ENCODE results near the gene KYAT1.
"Not testable (repeated sequence)": the region's sequence is repeated elsewhere in the genome, so short reads cannot be mapped to it uniquely, and the experiment has no call there.

KYAT1 gene

DNA sequence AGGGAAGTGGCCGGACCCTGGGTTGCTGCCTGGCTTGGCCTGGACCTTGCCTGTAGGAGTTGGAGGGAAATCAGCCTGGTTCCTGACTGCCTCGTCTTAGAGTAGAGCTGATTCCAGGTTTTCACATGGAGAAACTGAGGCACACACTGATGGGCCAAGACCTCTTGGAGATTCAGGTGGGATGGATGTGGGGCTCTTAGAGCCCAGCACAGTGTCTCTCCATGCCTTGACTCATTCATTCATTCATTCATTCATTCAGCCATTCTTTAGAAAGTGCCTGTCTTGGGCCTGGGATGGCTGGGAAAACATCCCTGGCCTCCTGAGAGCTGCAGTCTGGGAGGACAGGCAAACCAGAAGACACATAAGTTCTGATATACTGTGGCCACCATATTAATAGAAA lies 2.4 kb upstream of the KYAT1 start:
- peak overlapping the region in 1 of 2 donors; percentile 44 for H3K4me3 ChIP-seq (ENCODE audit: low read length in 2 of 2)
- H3K9me3 ChIP-seq (ENCODE audit: control insufficient read depth in 2 of 2, low read length in 2 of 2): no peaks in the 10 kb centered on the region
- H3K27ac ChIP-seq (ENCODE audit: low read length): no peak overlapping the region
- H3K9ac ChIP-seq (ENCODE audit: low read length in 2 of 2): no peak overlapping the region
- peaks cover 18% of the 10 kb centered on the region in 2 donors for H3K36me3 ChIP-seq (ENCODE audit: control insufficient read depth in 2 of 2, insufficient read depth in 2 of 2, low read length in 2 of 2)
- no peaks in the 10 kb centered on the region for H3K27me3 ChIP-seq (ENCODE audit: control insufficient read depth in 1 of 2, insufficient read depth in 2 of 2, low read length in 2 of 2)
- H3K4me1 ChIP-seq (ENCODE audit: control insufficient read depth, insufficient read depth, low read length): peaks cover 53% of the 10 kb centered on the region

DNA sequence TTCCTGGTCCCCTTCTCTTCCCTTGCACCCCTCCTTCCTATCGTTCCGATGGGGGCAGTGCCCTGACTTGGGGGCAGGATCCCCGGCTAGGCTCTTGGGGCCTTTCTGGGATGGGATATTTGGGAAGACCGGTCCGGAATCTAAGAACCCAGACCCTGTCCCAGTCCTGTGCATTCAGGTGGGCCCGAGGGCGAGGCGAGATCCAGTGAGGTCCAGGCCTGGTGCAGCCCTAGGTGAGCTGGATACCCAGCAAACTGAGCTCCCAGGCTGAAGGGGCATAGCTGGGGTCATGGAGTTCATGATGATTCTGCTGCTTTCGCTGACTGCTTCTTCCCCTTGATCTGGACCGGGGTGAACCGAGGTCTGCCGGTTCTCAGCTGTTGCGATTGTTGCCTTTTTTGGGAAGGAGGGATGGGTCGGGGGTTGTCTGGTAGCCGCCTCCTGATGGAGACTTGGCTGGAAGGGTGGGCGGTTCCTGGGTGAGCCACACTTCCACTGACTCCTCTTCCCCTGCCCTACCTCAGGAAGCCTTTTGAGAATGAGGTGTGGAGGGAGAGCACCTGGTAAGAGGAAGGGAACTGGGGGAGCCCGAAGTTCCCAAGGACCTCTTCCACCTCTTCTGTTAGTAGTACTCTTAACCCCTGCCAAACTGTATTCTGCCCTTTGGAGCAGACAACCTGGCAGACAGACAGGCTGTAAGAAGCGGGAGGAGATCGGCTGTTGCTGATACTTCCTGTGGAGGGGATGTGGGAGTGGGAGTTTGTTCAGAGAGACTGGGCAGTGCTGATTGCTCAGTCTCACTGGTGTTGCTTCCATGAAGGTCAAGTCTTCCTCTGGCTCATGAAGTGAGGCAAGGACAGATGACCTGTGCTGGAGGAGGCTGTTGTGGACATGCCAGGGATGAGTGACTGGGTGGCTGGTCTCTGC lies 1.2 kb upstream of the KYAT1 start:
- Histone ChIP-seq H3K9me3 (ENCODE audit: control insufficient read depth in 2 of 2, low read length in 2 of 2) (no peaks in the 10 kb centered on the region), H3K36me3 (ENCODE audit: control insufficient read depth in 2 of 2, insufficient read depth in 2 of 2, low read length in 2 of 2) (peaks cover 11 to 13% of the 10 kb centered on the region in 2 donors), H3K27ac (ENCODE audit: low read length) (peak overlapping the region; percentile 90), H3K4me3 (ENCODE audit: low read length in 2 of 2) (peak overlapping the region; percentile 94 to 95), H3K27me3 (ENCODE audit: control insufficient read depth in 1 of 2, insufficient read depth in 2 of 2, low read length in 2 of 2) (no peaks in the 10 kb centered on the region), H3K9ac (ENCODE audit: low read length in 2 of 2) (peak overlapping the region; percentile 92 to 94), H3K4me1 (ENCODE audit: control insufficient read depth, insufficient read depth, low read length) (peaks cover 41% of the 10 kb centered on the region)

DNA sequence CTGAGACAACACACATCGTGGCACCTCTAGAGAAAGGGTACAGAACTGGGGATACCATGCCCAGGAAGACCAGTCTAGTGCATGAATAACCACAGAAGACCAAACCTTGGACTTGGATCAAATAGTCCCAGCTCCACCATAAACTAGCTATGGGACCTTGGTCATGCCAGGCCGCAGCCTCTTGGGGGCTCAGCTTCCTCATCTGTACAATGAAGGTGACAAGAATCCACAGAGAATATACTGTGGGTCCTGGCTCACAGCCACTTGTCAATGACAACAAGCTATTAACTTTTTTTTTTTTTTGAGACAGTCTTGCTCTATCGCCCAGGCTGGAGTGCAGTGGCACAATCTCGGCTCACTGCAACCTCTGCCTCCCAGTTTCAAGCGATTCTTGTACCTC lies 3.9 kb downstream of the KYAT1 start:
- no peaks in the 10 kb centered on the region for H3K9me3 ChIP-seq (ENCODE audit: control insufficient read depth in 2 of 2, low read length in 2 of 2)
- H3K27ac ChIP-seq (ENCODE audit: low read length): no peak overlapping the region
- no peak overlapping the region for H3K4me3 ChIP-seq (ENCODE audit: low read length in 2 of 2)
- H3K4me1 ChIP-seq (ENCODE audit: control insufficient read depth, insufficient read depth, low read length): peaks cover 7% of the 10 kb centered on the region
- no peak overlapping the region for H3K9ac ChIP-seq (ENCODE audit: low read length in 2 of 2)
- H3K36me3 ChIP-seq (ENCODE audit: control insufficient read depth in 2 of 2, insufficient read depth in 2 of 2, low read length in 2 of 2): no peaks in the 10 kb centered on the region
- H3K27me3 ChIP-seq (ENCODE audit: control insufficient read depth in 1 of 2, insufficient read depth in 2 of 2, low read length in 2 of 2): no peaks in the 10 kb centered on the region

DNA sequence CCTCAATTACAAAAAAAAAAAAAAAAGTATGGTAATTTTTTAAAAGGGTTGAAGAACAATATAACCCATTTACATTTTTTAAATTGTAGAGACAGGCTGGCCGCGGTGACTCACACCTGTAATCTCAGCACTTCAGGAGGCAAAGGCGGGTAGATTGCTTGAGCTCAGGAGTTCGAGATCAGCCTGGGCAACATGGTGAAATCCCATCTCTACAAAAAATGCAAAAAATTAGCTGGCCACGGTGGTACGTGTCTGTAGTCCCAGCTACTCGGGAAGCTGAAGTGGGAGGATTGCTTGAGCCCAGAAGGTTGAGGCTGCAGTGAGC lies 10.8 kb downstream of the KYAT1 start:
- H3K27me3 ChIP-seq (ENCODE audit: control insufficient read depth in 1 of 2, insufficient read depth in 2 of 2, low read length in 2 of 2); H3K9me3 ChIP-seq (ENCODE audit: control insufficient read depth in 2 of 2, low read length in 2 of 2); H3K36me3 ChIP-seq (ENCODE audit: control insufficient read depth in 2 of 2, insufficient read depth in 2 of 2, low read length in 2 of 2); H3K9ac ChIP-seq (ENCODE audit: low read length in 2 of 2); H3K4me3 ChIP-seq (ENCODE audit: low read length in 2 of 2); H3K4me1 ChIP-seq (ENCODE audit: control insufficient read depth, insufficient read depth, low read length); H3K27ac ChIP-seq (ENCODE audit: low read length): not testable (repeated sequence)

DNA sequence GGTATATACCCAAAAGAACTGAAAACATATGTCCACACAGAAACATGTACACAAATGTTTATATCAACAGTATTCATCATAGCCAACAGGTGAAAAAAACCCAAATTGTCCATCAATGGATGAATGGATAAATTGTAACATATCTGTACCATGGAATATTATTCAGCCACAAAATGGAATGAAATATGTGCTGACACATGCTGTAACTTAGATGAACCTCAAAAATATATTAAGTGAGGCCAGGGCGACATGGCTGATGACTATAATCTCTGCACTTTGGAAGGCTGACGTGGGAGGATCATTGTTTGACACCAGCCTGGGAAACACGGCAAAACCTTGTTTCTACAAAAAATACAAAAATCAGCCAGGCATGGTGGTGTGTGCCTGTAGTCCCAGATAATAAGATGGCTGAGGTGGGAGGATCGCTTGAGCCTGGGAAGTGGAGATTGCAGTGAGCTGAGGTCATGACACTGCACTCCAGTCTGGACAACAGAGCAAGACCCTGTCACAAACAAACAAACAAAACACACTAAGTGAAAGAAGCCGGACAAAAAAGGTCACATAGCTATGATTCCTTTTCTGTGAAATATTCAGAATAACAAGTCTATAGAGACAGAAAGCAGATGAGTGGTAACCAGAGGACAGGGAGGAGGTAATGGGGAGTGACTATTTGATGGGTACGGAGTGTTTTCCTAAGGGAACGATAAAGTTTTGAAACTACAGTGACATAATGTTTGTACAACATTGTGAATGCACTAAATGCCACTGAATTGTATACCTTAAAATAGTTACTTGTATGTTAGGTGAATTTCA lies 11.4 kb downstream of the KYAT1 start:
- Histone ChIP-seq H3K9ac (ENCODE audit: low read length in 2 of 2) (no peak overlapping the region), H3K36me3 (ENCODE audit: control insufficient read depth in 2 of 2, insufficient read depth in 2 of 2, low read length in 2 of 2) (no peaks in the 10 kb centered on the region), H3K27ac (ENCODE audit: low read length) (no peak overlapping the region), H3K4me1 (ENCODE audit: control insufficient read depth, insufficient read depth, low read length) (no peaks in the 10 kb centered on the region), H3K27me3 (ENCODE audit: control insufficient read depth in 1 of 2, insufficient read depth in 2 of 2, low read length in 2 of 2) (no peaks in the 10 kb centered on the region), H3K4me3 (ENCODE audit: low read length in 2 of 2) (no peak overlapping the region), H3K9me3 (ENCODE audit: control insufficient read depth in 2 of 2, low read length in 2 of 2) (no peaks in the 10 kb centered on the region)

DNA sequence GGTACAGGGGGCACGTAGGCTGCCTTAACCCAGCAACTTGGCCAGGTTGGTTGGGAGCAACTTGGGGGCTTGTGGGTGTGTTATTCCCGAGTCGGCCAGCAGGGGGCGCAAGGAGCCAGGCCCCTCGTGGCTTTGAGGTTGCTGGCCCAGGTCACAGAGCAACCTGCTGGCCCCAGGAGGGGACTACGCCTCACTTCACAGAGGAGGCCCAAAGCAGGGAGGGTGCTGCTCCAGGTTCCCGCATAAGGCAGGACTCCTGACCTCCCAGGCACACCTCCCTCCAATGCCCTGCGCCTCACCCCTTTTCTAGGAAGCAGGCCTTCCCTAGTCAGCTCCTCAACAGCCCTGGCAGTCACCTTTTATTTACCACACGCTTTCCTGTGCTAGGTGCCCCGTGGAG lies 18.1 kb downstream of the KYAT1 start:
- Histone ChIP-seq H3K4me1 (ENCODE audit: control insufficient read depth, insufficient read depth, low read length) (peaks cover 3% of the 10 kb centered on the region), H3K27me3 (ENCODE audit: control insufficient read depth in 1 of 2, insufficient read depth in 2 of 2, low read length in 2 of 2) (no peaks in the 10 kb centered on the region), H3K27ac (ENCODE audit: low read length) (no peak overlapping the region), H3K9me3 (ENCODE audit: control insufficient read depth in 2 of 2, low read length in 2 of 2) (no peaks in the 10 kb centered on the region), H3K36me3 (ENCODE audit: control insufficient read depth in 2 of 2, insufficient read depth in 2 of 2, low read length in 2 of 2) (no peaks in the 10 kb centered on the region), H3K4me3 (ENCODE audit: low read length in 2 of 2) (no peak overlapping the region), H3K9ac (ENCODE audit: low read length in 2 of 2) (no peak overlapping the region)

DNA sequence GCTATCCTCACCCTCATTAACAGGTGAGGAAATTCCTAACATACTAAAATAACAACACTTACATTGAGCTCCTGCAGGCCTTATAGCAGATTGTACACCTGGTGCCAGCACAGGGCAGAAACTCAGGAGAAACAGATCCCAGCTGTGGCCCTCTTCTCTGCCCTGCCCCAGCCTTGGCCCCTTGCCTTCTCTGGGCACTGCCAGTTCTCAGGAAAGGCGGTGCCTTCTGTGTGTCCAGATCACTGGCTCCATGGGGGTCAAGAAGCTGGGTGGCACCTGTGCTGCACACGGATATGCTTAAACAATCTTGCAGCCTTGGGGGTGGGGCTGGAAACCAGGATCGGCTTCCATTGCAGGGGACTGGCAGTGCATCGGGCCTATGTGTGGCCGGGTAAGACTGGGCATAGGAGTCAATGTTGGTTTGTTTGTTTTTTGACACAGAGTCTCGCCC lies 19.3 kb downstream of the KYAT1 start:
- H3K9me3 ChIP-seq (ENCODE audit: control insufficient read depth in 2 of 2, low read length in 2 of 2): no peaks in the 10 kb centered on the region
- H3K27me3 ChIP-seq (ENCODE audit: control insufficient read depth in 1 of 2, insufficient read depth in 2 of 2, low read length in 2 of 2): no peaks in the 10 kb centered on the region
- peaks cover 3% of the 10 kb centered on the region for H3K4me1 ChIP-seq (ENCODE audit: control insufficient read depth, insufficient read depth, low read length)
- no peaks in the 10 kb centered on the region for H3K36me3 ChIP-seq (ENCODE audit: control insufficient read depth in 2 of 2, insufficient read depth in 2 of 2, low read length in 2 of 2)
- no peak overlapping the region for H3K4me3 ChIP-seq (ENCODE audit: low read length in 2 of 2)
- H3K27ac ChIP-seq (ENCODE audit: low read length): no peak overlapping the region
- H3K9ac ChIP-seq (ENCODE audit: low read length in 2 of 2): no peak overlapping the region

DNA sequence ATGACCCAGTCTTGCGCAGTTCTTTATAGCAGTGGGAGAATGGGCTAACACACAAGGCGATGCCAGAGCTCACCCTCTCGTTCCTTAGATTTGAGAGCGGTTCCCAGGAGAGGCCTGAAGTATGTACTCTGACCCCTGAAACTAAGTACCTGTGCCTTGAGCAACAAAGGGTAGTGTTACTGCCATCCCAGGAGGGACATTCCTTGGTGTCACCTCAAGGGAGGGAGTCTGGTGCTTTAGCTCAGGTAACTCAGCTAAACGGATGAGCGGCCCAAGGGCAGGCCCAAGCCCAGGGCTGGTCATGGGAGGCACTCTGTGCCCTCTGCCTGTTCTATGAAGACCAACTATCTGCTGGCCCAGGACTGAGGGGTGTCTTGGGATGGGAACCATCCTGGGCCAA lies 20.2 kb downstream of the KYAT1 start:
- no peaks in the 10 kb centered on the region for H3K36me3 ChIP-seq (ENCODE audit: control insufficient read depth in 2 of 2, insufficient read depth in 2 of 2, low read length in 2 of 2)
- H3K4me1 ChIP-seq (ENCODE audit: control insufficient read depth, insufficient read depth, low read length): peaks cover 3% of the 10 kb centered on the region
- H3K9ac ChIP-seq (ENCODE audit: low read length in 2 of 2): no peak overlapping the region
- H3K27me3 ChIP-seq (ENCODE audit: control insufficient read depth in 1 of 2, insufficient read depth in 2 of 2, low read length in 2 of 2): no peaks in the 10 kb centered on the region
- H3K9me3 ChIP-seq (ENCODE audit: control insufficient read depth in 2 of 2, low read length in 2 of 2): no peaks in the 10 kb centered on the region
- H3K4me3 ChIP-seq (ENCODE audit: low read length in 2 of 2): no peak overlapping the region
- no peak overlapping the region for H3K27ac ChIP-seq (ENCODE audit: low read length)

DNA sequence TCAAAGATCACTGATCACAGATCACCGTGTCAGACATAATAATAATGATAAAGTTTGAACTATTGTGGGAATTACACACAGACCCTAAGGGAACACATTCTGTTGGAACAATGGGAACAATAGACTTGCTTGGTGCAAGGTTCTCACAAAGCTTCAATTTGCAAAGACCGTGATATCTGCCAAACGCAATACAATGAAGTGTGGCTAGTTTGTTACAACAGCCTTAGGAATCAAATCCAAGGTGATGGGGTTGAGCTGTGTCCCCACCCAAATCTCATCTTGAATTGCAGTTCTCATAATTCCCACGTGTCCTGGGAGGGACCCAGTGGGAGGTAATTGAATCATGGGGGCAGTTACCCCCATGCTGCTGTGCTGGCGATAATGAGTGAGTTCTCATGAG lies 20.8 kb downstream of the KYAT1 start:
- Histone ChIP-seq H3K4me1 (ENCODE audit: control insufficient read depth, insufficient read depth, low read length) (peaks cover 3% of the 10 kb centered on the region), H3K27ac (ENCODE audit: low read length) (no peak overlapping the region), H3K4me3 (ENCODE audit: low read length in 2 of 2) (no peak overlapping the region), H3K36me3 (ENCODE audit: control insufficient read depth in 2 of 2, insufficient read depth in 2 of 2, low read length in 2 of 2) (no peaks in the 10 kb centered on the region), H3K27me3 (ENCODE audit: control insufficient read depth in 1 of 2, insufficient read depth in 2 of 2, low read length in 2 of 2) (no peaks in the 10 kb centered on the region), H3K9ac (ENCODE audit: low read length in 2 of 2) (no peak overlapping the region), H3K9me3 (ENCODE audit: control insufficient read depth in 2 of 2, low read length in 2 of 2) (no peaks in the 10 kb centered on the region)

DNA sequence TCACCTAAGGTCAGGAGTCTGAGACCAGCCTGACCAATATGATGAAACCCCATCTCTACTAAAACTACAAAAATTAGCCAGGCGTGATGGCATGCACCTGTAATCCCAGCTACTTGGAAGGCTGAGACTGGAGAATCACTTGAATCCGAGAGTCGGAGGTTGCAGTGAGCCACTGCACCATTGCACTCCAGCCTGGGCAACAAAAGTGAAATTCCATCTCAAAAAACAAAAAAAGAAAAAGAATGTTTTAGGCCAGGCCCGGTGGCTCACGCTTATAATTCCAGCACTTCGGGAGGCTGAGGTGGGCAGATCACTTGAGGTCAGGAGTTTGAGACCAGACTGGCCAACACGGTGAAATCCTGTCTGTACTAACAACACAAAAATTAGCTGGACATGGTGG lies 23.3 kb downstream of the KYAT1 start:
- not testable (repeated sequence) for H3K4me3 ChIP-seq (ENCODE audit: low read length in 2 of 2); H3K27ac ChIP-seq (ENCODE audit: low read length); H3K27me3 ChIP-seq (ENCODE audit: control insufficient read depth in 1 of 2, insufficient read depth in 2 of 2, low read length in 2 of 2); H3K9me3 ChIP-seq (ENCODE audit: control insufficient read depth in 2 of 2, low read length in 2 of 2); H3K9ac ChIP-seq (ENCODE audit: low read length in 2 of 2); H3K4me1 ChIP-seq (ENCODE audit: control insufficient read depth, insufficient read depth, low read length); H3K36me3 ChIP-seq (ENCODE audit: control insufficient read depth in 2 of 2, insufficient read depth in 2 of 2, low read length in 2 of 2)

DNA sequence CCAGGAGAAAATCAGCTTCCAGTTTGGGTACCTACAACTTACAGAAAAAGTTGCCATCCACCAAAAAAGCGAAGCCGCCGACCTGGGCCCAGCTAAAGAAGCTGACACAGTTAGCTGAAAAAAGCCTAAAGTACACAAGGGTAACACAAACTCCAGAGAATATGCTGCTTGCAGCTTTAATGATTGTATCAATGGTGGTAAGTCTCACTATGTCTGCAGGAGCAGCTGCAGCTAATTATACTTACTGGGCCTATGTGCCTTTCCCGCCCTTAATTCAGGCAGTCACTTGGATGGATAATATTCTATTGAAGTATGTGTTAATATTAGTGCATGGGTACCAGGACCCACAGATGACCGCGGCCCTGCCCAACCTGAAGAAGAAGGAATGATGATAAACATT lies 27.3 kb downstream of the KYAT1 start:
- H3K4me1 ChIP-seq (ENCODE audit: control insufficient read depth, insufficient read depth, low read length); H3K27me3 ChIP-seq (ENCODE audit: control insufficient read depth in 1 of 2, insufficient read depth in 2 of 2, low read length in 2 of 2); H3K9me3 ChIP-seq (ENCODE audit: control insufficient read depth in 2 of 2, low read length in 2 of 2); H3K36me3 ChIP-seq (ENCODE audit: control insufficient read depth in 2 of 2, insufficient read depth in 2 of 2, low read length in 2 of 2); H3K4me3 ChIP-seq (ENCODE audit: low read length in 2 of 2); H3K9ac ChIP-seq (ENCODE audit: low read length in 2 of 2); H3K27ac ChIP-seq (ENCODE audit: low read length): not testable (repeated sequence)

All from stomach smooth muscle (tissue), 2 donors.